Panc1 (cell line): ENCODE results near the gene FUT7.

Source experiments
- POLR2AphosphoS5 ChIP-seq: IDR thresholded peaks from 2 replicates; pipeline ENCODE4 v1.6.1; 2012; ENCODE audit warnings: mild to moderate bottlenecking, low read depth, low read length, moderate library complexity
- SIN3A ChIP-seq: IDR thresholded peaks from 2 replicates; pipeline ENCODE4 v1.6.1; 2012; ENCODE audit warnings: low read depth, mild to moderate bottlenecking, low read length, moderate library complexity, borderline replicate concordance; ENCODE audit not compliant: insufficient read depth
- TF ChIP-seq, protein P1 (sequence below): fragments of 450-650 bp; IDR thresholded peaks from 2 replicates; pipeline ENCODE4 v1.5.1; 2017; ENCODE audit warnings: mild to moderate bottlenecking

GRCh38 chr9:137025517-137025966 is 6.3 kb downstream of the FUT7 start:
- TF ChIP-seq POLR2AphosphoS5: no peak
- TF ChIP-seq, protein P1, sequence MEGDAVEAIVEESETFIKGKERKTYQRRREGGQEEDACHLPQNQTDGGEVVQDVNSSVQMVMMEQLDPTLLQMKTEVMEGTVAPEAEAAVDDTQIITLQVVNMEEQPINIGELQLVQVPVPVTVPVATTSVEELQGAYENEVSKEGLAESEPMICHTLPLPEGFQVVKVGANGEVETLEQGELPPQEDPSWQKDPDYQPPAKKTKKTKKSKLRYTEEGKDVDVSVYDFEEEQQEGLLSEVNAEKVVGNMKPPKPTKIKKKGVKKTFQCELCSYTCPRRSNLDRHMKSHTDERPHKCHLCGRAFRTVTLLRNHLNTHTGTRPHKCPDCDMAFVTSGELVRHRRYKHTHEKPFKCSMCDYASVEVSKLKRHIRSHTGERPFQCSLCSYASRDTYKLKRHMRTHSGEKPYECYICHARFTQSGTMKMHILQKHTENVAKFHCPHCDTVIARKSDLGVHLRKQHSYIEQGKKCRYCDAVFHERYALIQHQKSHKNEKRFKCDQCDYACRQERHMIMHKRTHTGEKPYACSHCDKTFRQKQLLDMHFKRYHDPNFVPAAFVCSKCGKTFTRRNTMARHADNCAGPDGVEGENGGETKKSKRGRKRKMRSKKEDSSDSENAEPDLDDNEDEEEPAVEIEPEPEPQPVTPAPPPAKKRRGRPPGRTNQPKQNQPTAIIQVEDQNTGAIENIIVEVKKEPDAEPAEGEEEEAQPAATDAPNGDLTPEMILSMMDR: no peak
- TF ChIP-seq SIN3A: no peak
